GM03348 (cell line): ENCODE data around the gene SDHB.
"Not testable (repeated sequence)": the region's sequence is repeated elsewhere in the genome, so short reads cannot be mapped to it uniquely, and the experiment has no call there.

Experiments
- DNase-seq: peaks from one replicate; pipeline ENCODE4 v3.0.0; 2012; ENCODE audit warnings: low spot score

The SDHB gene

DNA sequence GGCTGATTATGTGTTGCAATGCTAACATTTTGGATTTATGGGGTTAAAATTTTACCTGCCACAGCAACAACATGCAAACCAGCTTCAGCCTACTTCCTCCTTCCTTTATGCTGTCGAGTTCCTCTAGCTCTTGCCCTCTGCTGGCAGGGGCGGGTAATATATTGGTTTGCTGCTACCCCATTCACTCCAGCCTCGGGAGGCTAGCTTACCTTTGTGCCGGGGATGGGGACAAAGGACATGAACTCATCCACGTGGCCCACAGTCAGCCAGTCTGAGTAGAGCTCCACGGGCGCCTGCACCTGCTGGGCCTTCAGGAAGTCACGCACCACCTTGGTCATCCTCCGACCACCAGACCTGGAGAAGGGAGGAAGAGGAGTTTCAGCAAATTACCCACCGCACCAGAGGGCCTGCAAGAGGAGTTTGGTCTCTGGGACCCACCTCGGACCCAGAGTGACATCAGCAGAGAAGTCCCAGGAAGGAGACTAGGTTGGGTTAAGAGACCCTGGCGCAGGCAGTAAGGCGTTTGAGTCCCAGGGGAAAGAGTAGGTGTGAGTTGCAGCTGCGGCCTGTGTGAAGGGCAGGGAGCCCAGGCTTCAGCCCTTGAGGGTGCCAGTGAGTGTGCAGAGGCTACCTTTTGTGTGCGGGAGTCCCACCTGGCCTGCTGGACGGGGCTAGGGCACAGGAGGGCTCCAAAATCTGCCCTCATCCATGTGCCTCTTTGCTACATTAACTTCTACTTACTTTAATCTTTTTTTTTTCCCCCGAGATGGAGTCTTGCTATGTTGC lies 21.8 kb upstream of the SDHB start:
- DNase-seq: peak; percentile 44

DNA sequence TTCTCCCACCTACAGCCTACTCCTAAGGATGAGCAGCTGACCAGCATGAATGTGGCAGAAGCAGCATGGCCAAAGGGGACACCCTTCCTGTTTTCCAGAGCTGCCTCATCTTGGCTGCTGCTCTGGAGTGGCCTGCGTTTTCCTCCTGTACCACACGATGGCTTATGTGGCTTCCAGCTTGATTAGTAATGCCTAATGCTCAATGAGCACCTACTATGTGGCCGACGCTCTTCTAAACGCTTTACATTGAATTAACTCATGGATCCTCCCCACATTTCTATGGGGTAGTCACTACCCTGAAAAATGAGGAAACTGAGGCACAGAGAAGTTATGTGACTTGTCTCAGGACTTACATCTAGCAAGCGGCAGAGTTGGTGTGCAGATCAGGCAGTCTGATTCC lies 18.0 kb upstream of the SDHB start:
- DNase-seq: no peak

DNA sequence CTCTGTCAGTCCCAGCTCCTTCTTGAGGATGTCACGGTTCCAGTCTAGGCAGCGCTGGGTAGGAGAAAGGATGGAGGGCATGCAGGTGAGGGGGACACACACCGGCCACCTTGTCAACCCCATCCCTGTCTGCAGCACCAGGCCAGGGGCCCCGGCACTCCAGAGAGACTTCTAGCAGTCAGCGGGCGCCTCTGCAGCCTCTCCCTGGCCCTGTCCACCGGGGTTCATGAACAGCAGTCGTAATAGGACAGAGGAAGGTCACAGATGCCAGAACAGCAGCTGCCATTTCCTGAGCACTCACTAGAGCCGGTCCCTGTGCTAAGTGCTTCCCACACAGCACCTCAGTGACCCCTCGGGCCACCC lies 16.3 kb upstream of the SDHB start:
- DNase-seq: no peak

DNA sequence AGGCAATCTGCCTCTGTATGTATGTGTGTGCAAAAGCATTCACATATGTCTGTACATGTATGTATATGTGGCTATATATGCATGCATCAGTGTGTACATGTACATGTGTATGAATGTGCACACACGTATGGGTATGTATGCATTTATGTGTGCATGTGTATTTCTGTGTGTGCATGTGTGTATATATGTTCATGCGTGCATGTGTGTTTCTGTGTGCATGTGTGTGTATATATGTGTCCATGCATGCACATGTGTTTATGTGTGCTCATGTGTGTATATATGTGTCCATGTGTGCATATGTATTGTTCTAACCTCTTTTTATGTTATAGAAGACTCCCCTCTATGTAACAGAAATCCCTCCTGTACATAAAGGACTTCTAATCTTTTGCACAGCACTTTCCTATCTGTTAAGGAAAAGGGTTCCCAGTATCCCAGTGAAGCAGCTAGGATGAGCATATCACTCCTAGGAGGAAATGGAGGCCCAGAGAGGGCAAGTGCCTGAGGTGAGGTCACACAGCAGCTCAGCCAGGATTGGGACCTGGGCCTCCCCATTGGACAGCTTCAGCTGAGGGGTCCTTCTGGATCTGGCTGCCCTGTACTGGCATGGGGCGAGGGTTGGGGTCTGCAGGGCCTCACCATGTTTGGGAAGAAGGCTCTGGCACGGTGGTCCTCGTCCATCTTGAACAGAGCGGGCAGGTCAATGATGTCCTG lies 15.8 kb upstream of the SDHB start:
- no peak for DNase-seq

DNA sequence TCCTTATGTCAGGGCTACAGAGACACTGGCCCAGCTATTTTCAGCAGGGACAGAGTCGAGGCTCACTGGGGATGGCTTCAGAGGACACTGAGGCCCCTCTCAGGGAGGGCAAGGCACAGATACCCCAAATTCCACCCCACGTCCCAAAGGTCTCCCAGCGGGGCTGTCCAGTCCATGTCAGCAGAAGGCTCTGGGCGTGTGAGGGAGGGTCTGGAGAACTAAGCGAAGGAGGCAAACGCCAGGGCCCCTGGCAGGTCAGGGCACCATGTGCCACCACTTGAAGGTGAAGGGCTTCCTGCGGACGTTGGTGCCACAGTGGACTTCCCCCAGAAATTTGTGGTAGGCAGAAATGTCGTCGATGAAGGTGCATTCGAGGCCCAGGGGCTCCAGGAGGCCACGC lies 15.0 kb upstream of the SDHB start:
- no peak for DNase-seq

DNA sequence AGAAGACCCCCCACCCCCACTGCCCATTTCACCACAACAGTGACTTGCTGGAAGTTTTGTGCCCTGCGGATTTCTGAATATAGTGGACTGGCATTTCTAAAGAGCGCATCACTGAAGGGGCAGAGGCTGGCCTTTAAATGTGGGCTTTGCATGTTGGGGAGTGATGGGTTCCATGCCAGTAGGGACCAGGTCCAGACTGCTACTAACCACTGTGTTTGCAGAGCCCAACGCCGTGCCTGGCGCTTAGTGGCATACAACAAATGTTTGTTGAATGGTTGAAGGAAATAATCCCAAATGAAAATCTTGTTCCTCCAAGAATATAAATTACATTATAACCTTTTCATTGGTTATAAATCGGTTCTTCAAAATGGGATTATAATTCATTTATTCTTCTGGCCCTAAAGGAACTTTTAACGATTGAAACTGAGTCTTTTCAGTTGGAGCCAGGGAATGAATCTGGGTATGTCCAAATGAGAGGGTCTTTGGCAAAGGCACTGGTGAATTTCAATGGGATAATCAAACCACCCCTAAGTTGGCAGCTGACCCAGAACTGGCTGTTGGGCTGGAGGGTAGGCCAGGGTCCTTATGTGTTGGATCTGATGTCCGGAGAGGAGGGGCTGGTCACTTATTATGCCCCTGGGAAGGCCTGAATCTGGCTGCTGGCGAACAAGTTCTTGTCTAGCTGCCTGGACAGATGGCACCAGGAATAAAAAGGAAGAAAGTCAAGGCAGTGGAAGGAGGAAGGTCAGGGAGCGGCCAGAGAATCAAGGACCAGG lies 13.8 kb upstream of the SDHB start:
- DNase-seq: no peak

DNA sequence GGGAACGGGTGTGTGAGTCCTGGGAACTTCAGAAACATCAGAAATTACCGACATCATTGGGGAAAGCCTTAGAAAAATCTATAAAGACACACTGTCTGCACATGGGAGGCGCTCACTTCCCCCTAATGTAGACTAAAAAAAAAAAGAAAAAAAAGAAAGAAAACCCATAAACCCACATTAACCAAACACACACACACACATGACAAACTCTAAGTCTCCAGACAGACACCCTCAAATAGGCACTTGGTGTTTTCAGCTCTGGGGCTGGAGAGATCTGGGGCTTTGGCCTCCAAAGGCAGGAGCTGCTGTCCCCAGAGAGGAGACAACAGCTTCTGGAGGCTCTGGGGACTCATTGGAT lies 13.2 kb upstream of the SDHB start:
- no peak for DNase-seq

DNA sequence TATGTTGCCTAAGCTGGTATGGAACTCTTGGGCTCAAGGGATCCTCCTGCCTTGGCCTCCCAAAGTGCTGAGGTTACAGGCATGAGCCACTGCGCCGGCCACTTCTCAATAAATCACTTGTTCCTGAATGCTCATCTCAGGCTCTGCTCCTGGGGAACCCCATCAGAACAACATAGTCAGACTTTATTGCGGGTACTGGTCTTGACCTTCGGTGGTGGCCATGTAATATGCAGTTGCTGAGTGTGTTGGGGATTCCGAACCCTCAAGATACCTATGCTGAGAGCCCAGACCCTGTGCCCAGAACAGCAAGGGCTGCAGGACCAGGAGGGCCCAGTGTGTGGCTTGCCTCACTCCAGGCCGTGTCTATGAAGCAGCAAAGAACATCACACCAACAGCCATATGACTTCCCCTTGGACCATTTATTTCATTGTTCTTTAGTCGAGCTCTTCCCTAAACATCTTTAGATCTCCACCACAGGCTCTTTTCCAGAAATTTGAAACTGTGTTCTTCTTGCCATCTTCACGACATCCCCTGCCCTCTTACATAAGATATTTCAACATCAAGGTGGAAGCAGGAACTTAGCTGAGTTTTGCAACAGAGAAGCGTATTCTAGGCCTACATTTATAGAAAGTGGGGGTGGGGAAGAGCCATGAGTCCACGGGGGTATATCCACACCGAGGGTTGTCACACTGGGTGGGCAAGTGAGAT lies 12.7 kb upstream of the SDHB start:
- no peak for DNase-seq

DNA sequence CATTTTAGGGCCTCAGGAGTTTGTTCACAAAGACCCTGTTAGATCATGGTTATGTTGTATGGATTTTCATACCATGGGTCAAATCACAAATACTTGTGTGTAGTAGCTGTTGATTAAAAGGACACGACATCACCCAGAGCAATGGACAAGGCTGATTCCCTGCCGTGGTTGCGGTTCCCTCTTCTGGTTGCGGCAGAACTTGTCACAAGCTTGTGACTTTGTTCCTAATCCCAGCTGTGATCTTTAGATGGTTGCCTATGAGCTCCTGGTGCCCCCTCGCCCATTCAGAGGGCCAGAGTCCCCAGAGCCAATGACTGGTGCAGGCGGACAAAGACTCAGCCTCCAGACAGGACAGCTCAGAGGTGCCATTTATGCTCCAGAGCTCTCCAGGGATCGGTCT lies 11.8 kb upstream of the SDHB start:
- DNase-seq: no peak

DNA sequence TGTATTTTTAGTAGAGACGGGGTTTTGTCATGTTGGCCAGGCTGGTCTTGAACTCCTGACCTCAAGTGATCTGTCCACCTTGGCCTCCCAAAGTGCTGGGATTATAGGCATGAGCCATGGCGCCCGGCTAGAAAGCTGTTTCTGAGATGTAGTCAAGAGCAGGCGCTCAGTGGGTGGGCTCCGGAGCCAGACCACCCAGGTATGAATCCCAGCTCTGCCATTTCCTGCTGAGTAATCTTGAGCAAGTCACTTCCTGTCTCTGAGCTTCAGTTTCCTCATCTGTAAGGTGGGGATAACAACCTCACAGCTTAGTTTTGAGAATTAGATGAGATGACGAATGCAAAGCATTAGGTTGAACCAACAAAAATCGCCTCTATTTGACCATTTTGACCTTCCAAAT lies 8.9 kb upstream of the SDHB start:
- not testable (repeated sequence) for DNase-seq

DNA sequence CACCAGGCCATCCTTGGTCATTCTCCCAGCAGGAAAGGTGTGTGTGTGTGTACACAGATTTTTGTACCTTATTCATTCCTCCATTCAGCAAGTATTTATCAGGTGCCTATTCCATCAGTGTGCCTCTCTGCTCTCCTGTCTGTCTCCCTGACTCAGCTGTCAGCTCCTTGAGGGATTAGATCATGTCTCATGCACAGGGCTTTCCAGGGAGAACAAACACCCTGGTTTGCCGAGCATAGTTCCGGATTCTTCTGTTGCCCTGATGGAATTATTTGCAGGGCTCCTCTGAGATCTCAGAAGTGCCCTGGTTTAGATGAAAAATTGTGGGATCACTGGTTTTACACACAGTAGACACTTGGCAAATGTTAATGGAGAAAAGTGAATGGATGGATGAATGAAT lies 8.1 kb upstream of the SDHB start:
- no peak for DNase-seq

DNA sequence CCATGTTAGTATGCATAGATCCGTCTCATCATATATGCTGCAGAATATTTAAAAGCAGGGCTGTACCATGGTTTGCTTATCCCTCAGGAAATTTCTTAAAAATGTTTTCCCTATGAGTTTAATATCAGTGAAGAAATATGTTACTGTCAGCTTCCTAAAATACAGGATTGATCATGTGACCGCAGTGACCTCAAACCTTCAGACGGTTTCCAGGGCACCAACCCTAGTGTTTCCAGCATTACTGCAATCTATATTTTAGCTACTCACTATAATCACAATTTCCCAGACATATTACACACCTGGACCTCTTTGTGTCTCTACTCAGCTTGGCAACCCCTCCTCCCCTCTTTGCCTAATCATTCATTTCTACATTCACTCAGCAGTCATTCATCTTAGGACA lies 7.7 kb upstream of the SDHB start:
- no peak for DNase-seq

DNA sequence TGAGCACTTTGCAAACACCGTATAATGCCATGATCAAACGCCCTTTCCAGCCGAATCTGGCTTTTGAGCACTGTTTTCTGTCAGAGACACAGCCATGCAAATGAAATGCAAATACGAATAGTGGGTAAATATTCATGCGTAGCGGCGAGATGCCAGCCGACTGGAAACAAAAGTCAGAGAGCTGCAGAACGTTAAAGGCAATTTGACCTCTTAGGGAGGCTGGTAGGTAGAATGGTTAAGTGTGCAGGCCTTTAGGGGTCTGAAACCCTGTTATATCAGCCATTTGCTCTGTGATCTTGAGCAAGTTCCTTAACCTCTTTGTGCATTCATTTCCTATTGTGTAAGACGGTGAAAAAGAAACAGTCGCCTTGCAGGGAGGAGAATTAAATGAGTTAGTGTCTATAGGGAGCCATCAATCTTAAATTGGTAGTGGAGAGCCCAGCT lies 6.5 kb upstream of the SDHB start:
- no peak for DNase-seq

DNA sequence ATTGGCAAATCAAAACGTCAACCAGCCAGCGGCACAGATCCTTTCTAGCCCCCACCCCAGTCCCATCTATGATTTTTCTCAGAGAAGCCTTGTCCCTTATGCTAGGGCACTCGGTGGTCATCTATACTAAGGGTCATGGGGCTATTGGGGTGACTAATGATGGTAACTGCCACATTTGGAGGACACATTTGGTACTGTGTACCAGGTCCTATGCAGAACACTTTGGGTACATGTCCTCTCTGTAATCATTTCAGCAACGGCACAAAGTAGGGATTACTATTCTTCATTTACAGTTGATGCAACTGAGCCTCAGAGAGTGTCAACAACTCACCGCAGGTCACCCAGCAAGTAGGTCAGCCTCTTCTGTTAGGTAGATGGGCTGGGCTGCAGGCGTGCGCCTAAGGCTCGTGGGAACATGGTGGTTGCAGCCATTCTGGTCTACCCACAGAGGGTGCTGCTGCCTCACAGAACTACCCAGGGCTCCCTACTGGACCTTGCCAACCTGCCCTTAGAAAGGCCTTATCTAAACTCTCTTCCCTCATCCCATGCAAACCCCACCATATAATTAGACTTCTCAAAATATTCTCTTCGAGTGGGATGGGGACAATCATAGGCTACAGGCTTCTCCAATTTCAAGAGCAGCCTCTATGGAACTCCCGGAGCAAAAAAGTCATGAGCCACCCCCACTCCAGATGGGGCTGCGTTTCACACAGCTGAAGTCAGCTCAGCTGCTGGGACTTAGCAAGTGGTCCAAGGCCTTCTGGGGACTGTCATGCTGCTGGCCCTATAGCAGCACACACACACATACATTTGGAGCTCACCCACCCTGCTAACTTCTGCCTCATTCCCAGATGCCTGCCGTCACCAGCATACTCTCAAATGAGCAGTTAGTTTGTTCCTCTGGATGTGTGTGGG lies 5.8 kb upstream of the SDHB start:
- DNase-seq: peak; percentile 87

DNA sequence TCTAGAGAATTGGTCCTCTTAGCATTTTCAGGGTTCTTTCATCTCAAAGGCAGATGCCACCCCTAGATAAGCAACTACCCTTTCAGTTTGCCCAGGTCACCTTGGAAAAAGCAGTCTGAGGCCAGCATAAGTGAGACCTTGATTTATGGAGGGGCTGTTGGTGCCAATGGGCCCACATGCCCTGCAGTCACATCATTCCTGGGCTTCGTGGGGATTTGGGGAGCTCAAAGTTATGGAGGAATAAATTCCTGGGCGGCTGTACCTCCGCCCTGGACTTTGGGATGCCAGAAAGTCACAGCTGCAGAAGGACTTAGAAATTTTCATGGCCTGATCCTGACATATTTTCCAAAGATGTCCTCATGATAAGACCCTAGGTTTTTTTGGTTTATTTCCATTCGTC lies 2.7 kb upstream of the SDHB start:
- no peak for DNase-seq

DNA sequence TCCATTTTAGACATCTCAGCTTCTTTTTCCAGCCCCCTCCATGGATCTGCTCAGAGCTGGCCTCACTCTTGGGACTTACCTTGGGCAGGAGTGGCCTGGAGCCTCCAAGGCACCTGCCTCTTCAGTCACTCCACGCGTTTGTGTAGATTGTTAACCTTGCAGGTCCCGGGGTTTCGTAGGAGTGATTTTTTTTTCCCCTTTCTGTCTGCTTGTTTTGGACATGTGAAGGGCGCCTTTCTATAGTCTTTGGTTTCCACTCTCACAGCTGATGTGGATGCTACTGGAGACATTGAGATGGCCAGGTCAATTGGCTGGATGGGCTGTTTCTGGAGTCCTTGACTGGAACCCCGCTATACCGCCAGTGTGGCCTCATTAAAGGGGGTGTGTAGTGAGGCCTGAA lies 2.0 kb upstream of the SDHB start:
- DNase-seq: no peak

DNA sequence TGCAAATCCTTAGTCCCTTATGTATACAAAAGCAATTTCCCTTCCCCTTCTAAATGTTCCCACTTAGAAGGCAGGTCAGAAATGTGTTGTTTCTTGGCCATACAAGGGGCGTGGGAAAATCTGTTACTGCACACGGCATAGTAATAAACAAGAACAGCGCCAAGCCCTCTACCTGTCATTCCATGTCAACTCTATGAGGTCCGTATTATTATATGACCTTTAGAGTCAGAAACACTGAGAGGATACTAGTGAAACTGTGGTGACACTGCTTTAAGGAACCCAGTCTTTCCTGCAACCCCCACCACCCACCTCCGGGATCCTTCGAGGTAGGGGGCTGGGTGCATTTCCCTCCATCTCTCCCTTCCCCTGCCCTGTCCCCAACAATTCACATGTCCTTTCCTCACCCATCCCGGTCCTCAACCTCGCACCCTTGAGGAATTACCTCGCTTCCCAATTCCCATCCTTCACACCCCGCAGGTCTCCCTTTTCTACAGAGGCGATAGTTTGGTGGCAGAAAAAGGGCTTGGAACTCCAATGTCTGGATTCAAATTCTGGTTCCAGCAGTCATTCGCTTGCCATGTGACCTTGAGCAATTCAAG lies 647 bp downstream of the SDHB start:
- no peak for DNase-seq

DNA sequence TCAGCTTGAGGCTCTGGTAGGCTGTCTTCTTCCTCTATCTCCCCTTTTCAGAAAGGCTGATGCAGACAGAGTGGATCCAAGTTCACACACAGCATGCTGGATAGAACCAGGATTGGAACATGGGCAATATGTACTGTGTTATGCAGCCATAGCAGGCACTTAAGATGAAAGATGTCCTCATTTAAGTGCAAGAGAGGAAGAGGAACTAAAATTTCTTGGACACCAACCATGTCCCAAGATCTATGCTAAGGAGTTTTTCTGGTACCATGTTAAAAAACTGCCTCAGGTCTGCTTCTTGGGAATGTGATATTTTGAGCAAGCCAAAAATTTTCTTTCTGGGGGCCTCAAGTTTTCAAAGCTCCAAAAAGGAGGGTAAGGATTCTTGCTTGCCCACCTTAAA lies 1.2 kb downstream of the SDHB start:
- no peak for DNase-seq

DNA sequence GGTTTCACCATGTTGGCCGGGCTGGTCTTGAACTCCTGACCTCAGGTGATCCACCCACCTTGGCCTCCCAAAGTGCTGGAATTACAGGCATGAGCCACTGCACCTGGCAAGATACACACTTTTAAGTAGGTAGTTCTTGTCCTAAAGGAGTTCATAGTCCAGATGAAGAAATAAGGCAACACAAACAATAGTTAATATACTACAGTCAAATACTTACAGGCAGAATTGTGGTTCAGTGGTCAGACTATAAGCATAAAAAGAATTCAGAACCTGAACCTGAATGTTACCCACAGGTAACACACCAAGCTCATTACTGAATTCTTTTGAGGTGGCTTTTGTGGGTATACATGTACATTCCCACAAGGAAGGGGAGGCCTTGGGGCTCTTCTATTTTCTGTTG lies 1.8 kb downstream of the SDHB start:
- DNase-seq: no peak

DNA sequence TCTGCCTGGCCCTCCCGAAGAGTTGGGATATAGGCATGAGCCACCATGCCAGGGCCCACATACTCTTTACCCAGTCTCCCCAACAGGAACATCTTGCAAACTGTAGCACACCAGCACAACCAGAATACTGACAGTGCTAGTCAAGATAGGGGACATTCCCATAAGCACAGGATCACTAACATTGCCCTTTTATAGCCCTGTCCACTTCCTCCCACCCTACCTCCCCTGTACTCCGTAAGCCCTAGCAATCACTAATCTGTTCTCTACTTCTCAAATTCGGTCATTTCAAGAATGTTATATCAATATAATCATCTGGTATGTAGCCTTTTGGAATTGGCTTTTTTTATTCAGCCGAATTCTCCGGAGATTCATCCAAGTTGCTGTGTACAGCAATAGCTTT lies 5.9 kb downstream of the SDHB start:
- no peak for DNase-seq

DNA sequence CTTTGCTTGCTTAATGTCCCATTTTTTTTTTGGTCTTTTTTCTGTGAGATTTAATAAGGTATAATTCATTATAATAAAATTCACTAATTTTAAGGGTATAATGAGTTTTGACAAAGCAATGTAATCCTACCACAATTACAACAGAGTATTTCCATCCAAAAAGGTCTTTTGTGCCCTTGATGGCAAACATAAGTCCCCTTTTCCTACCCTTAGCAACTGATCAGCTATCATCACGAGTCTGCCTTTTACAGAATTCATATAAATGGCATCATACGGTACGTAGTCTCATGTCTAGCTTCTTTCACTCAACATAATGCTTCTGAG lies 7.5 kb downstream of the SDHB start:
- DNase-seq: no peak
